ENCODE data around the gene NNAT.

The NNAT gene

GRCh38 chr20:37479925-37480691 lies 40.9 kb upstream of the NNAT start:
- Histone ChIP-seq H3K4me3 (ENCODE audit: low read depth, low read length) (no peak overlapping the region), H2AK5ac (ENCODE audit: low read length) (no peak overlapping the region), H3K14ac (ENCODE audit: low read length) (no peak overlapping the region), H3K4me2 (ENCODE audit: low read length) (no peak overlapping the region), H2AFZ (ENCODE audit: insufficient read depth, low read length, poor library complexity) (no peak overlapping the region), H2BK5ac (ENCODE audit: low read depth, low read length, poor library complexity) (no peak overlapping the region), H3K36me3 (ENCODE audit: control insufficient read depth in 1 of 2, insufficient read depth in 2 of 2, low read length in 2 of 2) (no peaks in the 10 kb centered on the region), H4K12ac (ENCODE audit: low read depth, low read length) (no peak overlapping the region), H3K4me1 (ENCODE audit: control insufficient read depth in 1 of 2, insufficient read depth in 2 of 2, low read length in 2 of 2) (no peaks in the 10 kb centered on the region), H3K27me3 (ENCODE audit: insufficient read depth, low read length) (peaks cover 2% of the 10 kb centered on the region), H3K27ac (ENCODE audit: low read depth, low read length) (no peak overlapping the region), H2BK12ac (ENCODE audit: low read length) (no peak overlapping the region), H4K91ac (ENCODE audit: low read depth, low read length) (no peak overlapping the region), H3K79me2 (ENCODE audit: control insufficient read depth, insufficient read depth, low read length, poor library complexity) (no peaks in the 10 kb centered on the region), H3K18ac (ENCODE audit: low read length) (no peak overlapping the region), H3K4ac (ENCODE audit: low read depth, low read length) (no peak overlapping the region), H3K79me1 (ENCODE audit: low read length) (no peaks in the 10 kb centered on the region), H2BK120ac (ENCODE audit: insufficient read depth, low read length, poor library complexity) (no peak overlapping the region), H3K9me3 (ENCODE audit: insufficient read depth, low read depth, low read length) (peaks cover 9% of the 10 kb centered on the region), H4K8ac (ENCODE audit: low read depth, low read length) (no peak overlapping the region), H3K23ac (ENCODE audit: low read length) (peak overlapping the region; percentile 26), H3K9ac (ENCODE audit: low read length) (no peak overlapping the region)
- no peak for DNase-seq
- 100% methylated on average over 2 of the region's 9 CpGs for WGBS (ENCODE audit: extremely low coverage, insufficient coverage, insufficient read length)

- no peaks in the 10 kb centered on the region for H3K79me1 ChIP-seq (ENCODE audit: low read length)
- no CpG with 5 or more reads among the region's 1 CpG for WGBS (ENCODE audit: extremely low coverage, insufficient coverage, insufficient read length)
- no peak overlapping the region for H2AK5ac ChIP-seq (ENCODE audit: low read length)
- no peak overlapping the region for H4K91ac ChIP-seq (ENCODE audit: low read depth, low read length)
- no peak overlapping the region for H4K8ac ChIP-seq (ENCODE audit: low read depth, low read length)
- no peak overlapping the region for H2BK120ac ChIP-seq (ENCODE audit: insufficient read depth, low read length, poor library complexity)
- no peak overlapping the region for H3K4ac ChIP-seq (ENCODE audit: low read depth, low read length)
- H3K14ac ChIP-seq (ENCODE audit: low read length) = no peak overlapping the region
- H3K27ac ChIP-seq (ENCODE audit: low read depth, low read length) = no peak overlapping the region
- no peak for DNase-seq
- no peaks in the 10 kb centered on the region for H3K4me1 ChIP-seq (ENCODE audit: control insufficient read depth in 1 of 2, insufficient read depth in 2 of 2, low read length in 2 of 2)
- no peak overlapping the region for H3K23ac ChIP-seq (ENCODE audit: low read length)
- no peaks in the 10 kb centered on the region for H3K36me3 ChIP-seq (ENCODE audit: control insufficient read depth in 1 of 2, insufficient read depth in 2 of 2, low read length in 2 of 2)
- H3K4me2 ChIP-seq (ENCODE audit: low read length) = no peak overlapping the region
- no peak overlapping the region for H3K9ac ChIP-seq (ENCODE audit: low read length)
- no peak overlapping the region for H2AFZ ChIP-seq (ENCODE audit: insufficient read depth, low read length, poor library complexity)
- H3K4me3 ChIP-seq (ENCODE audit: low read depth, low read length) = no peak overlapping the region
- H2BK12ac ChIP-seq (ENCODE audit: low read length) = no peak overlapping the region
- no peak overlapping the region for H3K18ac ChIP-seq (ENCODE audit: low read length)
- no peak overlapping the region for H2BK5ac ChIP-seq (ENCODE audit: low read depth, low read length, poor library complexity)
- peaks cover 2% of the 10 kb centered on the region for H3K27me3 ChIP-seq (ENCODE audit: insufficient read depth, low read length)
- no peak overlapping the region for H4K12ac ChIP-seq (ENCODE audit: low read depth, low read length)
- no peaks in the 10 kb centered on the region for H3K79me2 ChIP-seq (ENCODE audit: control insufficient read depth, insufficient read depth, low read length, poor library complexity)
- H3K9me3 ChIP-seq (ENCODE audit: insufficient read depth, low read depth, low read length) = peaks cover 6% of the 10 kb centered on the region
Observed at GRCh38 chr20:37480919-37481318, 40.1 kb upstream of the NNAT start.

GRCh38 chr20:37481610-37482009 lies 39.4 kb upstream of the NNAT start:
- no peak overlapping the region for H2BK12ac ChIP-seq (ENCODE audit: low read length)
- H3K36me3 ChIP-seq (ENCODE audit: control insufficient read depth in 1 of 2, insufficient read depth in 2 of 2, low read length in 2 of 2) = no peaks in the 10 kb centered on the region
- H3K9ac ChIP-seq (ENCODE audit: low read length) = no peak overlapping the region
- H3K18ac ChIP-seq (ENCODE audit: low read length) = no peak overlapping the region
- no peak overlapping the region for H2BK120ac ChIP-seq (ENCODE audit: insufficient read depth, low read length, poor library complexity)
- no peak overlapping the region for H2BK5ac ChIP-seq (ENCODE audit: low read depth, low read length, poor library complexity)
- WGBS (ENCODE audit: extremely low coverage, insufficient coverage, insufficient read length) = no CpG with 5 or more reads among the region's 5 CpGs
- H2AFZ ChIP-seq (ENCODE audit: insufficient read depth, low read length, poor library complexity) = no peak overlapping the region
- no peak overlapping the region for H3K4me2 ChIP-seq (ENCODE audit: low read length)
- H3K27me3 ChIP-seq (ENCODE audit: insufficient read depth, low read length) = peaks cover 2% of the 10 kb centered on the region
- no peaks in the 10 kb centered on the region for H3K4me1 ChIP-seq (ENCODE audit: control insufficient read depth in 1 of 2, insufficient read depth in 2 of 2, low read length in 2 of 2)
- H4K91ac ChIP-seq (ENCODE audit: low read depth, low read length) = no peak overlapping the region
- H3K23ac ChIP-seq (ENCODE audit: low read length) = no peak overlapping the region
- H3K79me1 ChIP-seq (ENCODE audit: low read length) = no peaks in the 10 kb centered on the region
- H3K9me3 ChIP-seq (ENCODE audit: insufficient read depth, low read depth, low read length) = peaks cover 6% of the 10 kb centered on the region
- no peak overlapping the region for H3K4me3 ChIP-seq (ENCODE audit: low read depth, low read length)
- no peak overlapping the region for H3K4ac ChIP-seq (ENCODE audit: low read depth, low read length)
- no peaks in the 10 kb centered on the region for H3K79me2 ChIP-seq (ENCODE audit: control insufficient read depth, insufficient read depth, low read length, poor library complexity)
- no peak overlapping the region for H3K14ac ChIP-seq (ENCODE audit: low read length)
- no peak overlapping the region for H4K12ac ChIP-seq (ENCODE audit: low read depth, low read length)
- H4K8ac ChIP-seq (ENCODE audit: low read depth, low read length) = no peak overlapping the region
- H2AK5ac ChIP-seq (ENCODE audit: low read length) = no peak overlapping the region
- H3K27ac ChIP-seq (ENCODE audit: low read depth, low read length) = no peak overlapping the region
- DNase-seq = no peak

GRCh38 chr20:37484331-37484730 lies 36.7 kb upstream of the NNAT start:
- H3K27ac ChIP-seq (ENCODE audit: low read depth, low read length) = no peak overlapping the region

More at GRCh38 chr20:37484331-37484730, 36.7 kb upstream of the NNAT start:
- Histone ChIP-seq H3K4me3 (ENCODE audit: low read depth, low read length) (no peak overlapping the region), H2AFZ (ENCODE audit: insufficient read depth, low read length, poor library complexity) (no peak overlapping the region), H3K79me1 (ENCODE audit: low read length) (no peaks in the 10 kb centered on the region), H4K8ac (ENCODE audit: low read depth, low read length) (no peak overlapping the region), H3K36me3 (ENCODE audit: control insufficient read depth in 1 of 2, insufficient read depth in 2 of 2, low read length in 2 of 2) (no peaks in the 10 kb centered on the region), H3K4ac (ENCODE audit: low read depth, low read length) (no peak overlapping the region), H3K14ac (ENCODE audit: low read length) (no peak overlapping the region), H4K12ac (ENCODE audit: low read depth, low read length) (no peak overlapping the region), H3K27me3 (ENCODE audit: insufficient read depth, low read length) (no peaks in the 10 kb centered on the region), H3K4me2 (ENCODE audit: low read length) (no peak overlapping the region), H2BK120ac (ENCODE audit: insufficient read depth, low read length, poor library complexity) (no peak overlapping the region), H2BK5ac (ENCODE audit: low read depth, low read length, poor library complexity) (no peak overlapping the region), H4K91ac (ENCODE audit: low read depth, low read length) (no peak overlapping the region), H2AK5ac (ENCODE audit: low read length) (no peak overlapping the region), H3K4me1 (ENCODE audit: control insufficient read depth in 1 of 2, insufficient read depth in 2 of 2, low read length in 2 of 2) (no peaks in the 10 kb centered on the region), H3K9ac (ENCODE audit: low read length) (no peak overlapping the region), H3K23ac (ENCODE audit: low read length) (no peak overlapping the region), H3K18ac (ENCODE audit: low read length) (no peak overlapping the region), H2BK12ac (ENCODE audit: low read length) (no peak overlapping the region), H3K9me3 (ENCODE audit: insufficient read depth, low read depth, low read length) (peaks cover 3% of the 10 kb centered on the region), H3K79me2 (ENCODE audit: control insufficient read depth, insufficient read depth, low read length, poor library complexity) (no peaks in the 10 kb centered on the region)
- DNase-seq = no peak
- WGBS (ENCODE audit: extremely low coverage, insufficient coverage, insufficient read length) = no CpG with 5 or more reads among the region's 3 CpGs

Data from trophoblast cell (in vitro differentiated cells and primary cell).